HEK293T (cell line): Measurements from ENCODE around the gene ASAP3.

Experiments used
- BHLHE40 ChIP-seq: fragments of 450-650 bp; IDR thresholded peaks from 2 replicates; pipeline ENCODE4 v1.6.1; 2016; ENCODE audit warnings: mild to moderate bottlenecking, moderate library complexity, borderline replicate concordance
- ELF4 ChIP-seq: fragments of 450-650 bp; IDR thresholded peaks from 2 replicates; pipeline ENCODE4 v1.6.1; 2017; ENCODE audit warnings: antibody characterized with exemption
- FOXA1 ChIP-seq: fragments of 450-650 bp; IDR thresholded peaks from 2 replicates; pipeline ENCODE4 v1.6.1; 2016; ENCODE audit warnings: mild to moderate bottlenecking
- FOXK2 ChIP-seq: fragments of 450-650 bp; IDR thresholded peaks from 2 replicates; pipeline ENCODE4 v1.6.1; 2016; ENCODE audit warnings: mild to moderate bottlenecking
- FOXM1 ChIP-seq: fragments of 450-650 bp; IDR thresholded peaks from 2 replicates; pipeline ENCODE4 v1.6.1; 2017; ENCODE audit warnings: mild to moderate bottlenecking, borderline replicate concordance
- LEF1 ChIP-seq: fragments of 450-650 bp; IDR thresholded peaks from 2 replicates; pipeline ENCODE4 v1.6.1; 2017; ENCODE audit warnings: mild to moderate bottlenecking, borderline replicate concordance
- SUZ12 ChIP-seq: fragments of 450-650 bp; IDR thresholded peaks from 2 replicates; pipeline ENCODE4 v1.6.1; 2016; ENCODE audit warnings: mild to moderate bottlenecking

DNA sequence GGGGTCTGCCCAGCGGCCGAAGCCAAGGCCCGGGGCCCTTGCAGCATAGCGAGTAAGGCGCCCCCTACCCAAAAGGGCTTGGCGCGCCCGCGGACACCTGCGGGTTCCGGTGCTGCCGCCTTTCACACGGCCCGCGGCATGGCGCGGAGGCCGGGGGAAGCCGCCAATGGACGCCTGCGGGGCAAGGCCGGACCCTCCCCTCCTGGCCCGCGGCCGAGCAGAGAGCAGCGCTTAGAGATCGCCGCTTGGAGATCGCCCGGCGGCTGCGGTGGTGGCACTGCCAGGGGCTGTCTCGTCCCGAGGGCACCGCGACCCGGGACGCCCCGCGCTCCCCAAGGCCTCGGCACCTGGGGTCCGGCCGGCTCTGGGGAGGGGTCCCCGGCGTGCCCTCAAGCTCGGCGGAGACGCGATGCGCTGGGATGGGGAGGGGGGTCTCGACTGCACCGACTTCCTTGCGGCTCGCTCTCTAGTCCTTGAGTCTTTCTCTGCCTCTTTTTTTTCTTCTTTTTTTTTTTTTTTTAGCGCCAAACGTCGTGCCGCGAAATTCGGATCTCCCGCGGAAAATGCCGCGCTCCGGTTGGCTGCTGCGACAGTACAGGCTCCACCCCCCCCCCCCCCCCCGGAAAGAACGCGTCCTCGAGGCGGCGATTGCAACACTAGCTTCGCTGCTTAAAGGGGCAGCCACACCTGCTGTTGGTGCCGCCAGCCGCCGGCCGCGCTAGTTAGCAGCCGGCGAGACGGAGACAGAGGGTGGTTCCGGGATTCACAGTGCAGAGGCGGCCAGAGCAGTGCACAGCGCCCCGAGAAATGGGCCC lies 47.0 kb upstream of the ASAP3 start, which contains the start of gene E2F2:
- TF ChIP-seq BHLHE40 (no peak), FOXM1 (no peak), FOXK2 (no peak), SUZ12 (no peak), ELF4 (no peak), FOXA1 (no peak), LEF1 (no peak)
